ENCODE results near the gene CAPN2.
A peak's percentile ranks its signal among the peaks of the same experiment; 100 is the strongest.

Gene CAPN2

GRCh38 chr1:223717123-223717522 is 4.8 kb downstream of the CAPN2 start:
- TF ChIP-seq CTCF (IDR thresholded peaks at IDR 0.05; ENCODE audit: low read depth, low read length, missing control alignments): no peak
- in situ Hi-C loops (cut with HindIII; ENCODE audit: low sequenced_read_pairs): no loop called here
- no peak for DNase-seq (ENCODE audit: low read depth)
- no peak overlapping the region for H3K4me3 ChIP-seq (ENCODE audit: low read depth, low read length)

- DNase-seq (ENCODE audit: low read depth): no peak
- peak; percentile 6 for TF ChIP-seq CTCF (IDR thresholded peaks at IDR 0.05; ENCODE audit: low read depth, low read length, missing control alignments)
- H3K4me3 ChIP-seq (ENCODE audit: low read depth, low read length): no peak overlapping the region
- in situ Hi-C loops (cut with HindIII; ENCODE audit: low sequenced_read_pairs): no loop called here
These were observed 5.5 kb downstream of the CAPN2 start for GRCh38 chr1:223717695-223718363.

GRCh38 chr1:223718850-223719249 is 6.5 kb downstream of the CAPN2 start:
- in situ Hi-C loops (cut with HindIII; ENCODE audit: low sequenced_read_pairs): no loop called here

GRCh38 chr1:223720971-223721591 is 8.7 kb downstream of the CAPN2 start:
- no peak for TF ChIP-seq CTCF (IDR thresholded peaks at IDR 0.05; ENCODE audit: low read depth, low read length, missing control alignments)
- in situ Hi-C loops (cut with HindIII; ENCODE audit: low sequenced_read_pairs): no loop called here
- no peak overlapping the region for H3K4me3 ChIP-seq (ENCODE audit: low read depth, low read length)
- no peak for DNase-seq (ENCODE audit: low read depth)

More at GRCh38 chr1:223718850-223719249, 6.5 kb downstream of the CAPN2 start:
- DNase-seq (ENCODE audit: low read depth): no peak
- no peak overlapping the region for H3K4me3 ChIP-seq (ENCODE audit: low read depth, low read length)
- no peak for TF ChIP-seq CTCF (IDR thresholded peaks at IDR 0.05; ENCODE audit: low read depth, low read length, missing control alignments)

GRCh38 chr1:223721658-223722607 is 9.6 kb downstream of the CAPN2 start:
- no peak for TF ChIP-seq CTCF (IDR thresholded peaks at IDR 0.05; ENCODE audit: low read depth, low read length, missing control alignments)
- in situ Hi-C loops (cut with HindIII; ENCODE audit: low sequenced_read_pairs): no loop called here
- no peak for DNase-seq (ENCODE audit: low read depth)
- no peak overlapping the region for H3K4me3 ChIP-seq (ENCODE audit: low read depth, low read length)

- in situ Hi-C loops (cut with HindIII; ENCODE audit: low sequenced_read_pairs): no loop called here
These were observed 11.1 kb downstream of the CAPN2 start for GRCh38 chr1:223723351-223723904.

More at GRCh38 chr1:223723351-223723904, 11.1 kb downstream of the CAPN2 start:
- DNase-seq (ENCODE audit: low read depth): no peak
- TF ChIP-seq CTCF (IDR thresholded peaks at IDR 0.05; ENCODE audit: low read depth, low read length, missing control alignments): no peak
- H3K4me3 ChIP-seq (ENCODE audit: low read depth, low read length): no peak overlapping the region
